ENCODE data around the gene C19orf67.
"Not testable (repeated sequence)": the region's sequence is repeated elsewhere in the genome, so short reads cannot be mapped to it uniquely, and the experiment has no call there.

Gene C19orf67

DNA sequence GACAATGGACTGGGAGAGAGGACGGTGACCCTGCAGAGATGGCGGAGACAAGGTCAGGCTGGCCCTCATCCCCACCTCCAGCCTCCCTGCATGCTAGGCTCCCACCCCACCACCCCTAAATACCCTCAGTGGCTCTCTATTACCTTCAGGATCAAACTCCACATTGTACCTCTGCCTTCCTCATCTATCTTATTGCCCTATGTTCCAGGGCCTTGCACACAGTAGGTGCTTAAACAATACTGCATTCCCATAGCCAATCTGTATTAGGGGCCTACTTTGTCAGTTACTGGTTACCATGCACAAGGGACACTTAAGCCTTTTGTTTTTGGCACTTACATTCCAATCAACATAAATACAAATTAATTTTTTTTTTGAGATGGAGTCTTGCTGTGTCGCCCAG, 30.2 kb downstream of the C19orf67 start:
- no peak for DNase-seq

DNA sequence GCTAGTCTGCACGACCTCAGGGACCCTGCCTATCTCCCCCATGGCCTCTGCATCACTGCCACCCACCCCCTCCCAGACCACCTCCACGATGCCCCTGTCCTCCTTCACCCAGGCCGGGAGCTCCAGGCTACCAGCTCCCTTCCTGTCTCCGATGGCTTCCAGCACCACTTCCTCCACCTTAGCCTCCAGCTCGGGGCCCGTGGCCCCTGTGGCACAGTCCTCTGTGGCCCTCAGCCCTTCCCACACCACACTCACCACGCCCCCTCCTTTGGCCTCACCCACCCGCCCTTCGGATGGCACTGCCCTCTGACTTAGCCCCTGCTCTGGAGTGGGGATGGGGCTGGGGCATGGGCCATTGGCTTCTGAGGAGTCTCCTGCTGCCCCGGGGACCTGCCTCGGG, 30.9 kb downstream of the C19orf67 start:
- no peak for DNase-seq

DNA sequence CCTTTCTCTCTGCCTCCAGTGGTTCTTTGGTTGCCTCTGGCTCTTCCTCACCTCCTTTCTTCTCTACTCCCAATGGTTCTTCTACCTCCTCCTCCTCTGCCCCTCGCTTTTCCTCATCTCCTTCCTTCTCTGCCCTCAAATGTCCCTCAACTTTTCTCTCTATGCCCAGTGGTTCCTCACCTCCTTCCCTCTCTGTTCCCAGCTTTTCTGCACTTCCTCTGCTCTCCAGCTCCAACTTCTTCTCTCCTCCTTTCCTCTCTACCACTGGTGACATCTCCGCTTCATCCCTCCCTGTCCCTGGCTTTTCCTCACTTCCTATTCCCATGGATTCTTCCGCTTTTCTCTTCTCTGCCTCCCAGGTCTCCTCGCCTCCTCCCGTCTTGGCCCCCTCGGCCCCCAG, 31.5 kb downstream of the C19orf67 start:
- DNase-seq = no peak

DNA sequence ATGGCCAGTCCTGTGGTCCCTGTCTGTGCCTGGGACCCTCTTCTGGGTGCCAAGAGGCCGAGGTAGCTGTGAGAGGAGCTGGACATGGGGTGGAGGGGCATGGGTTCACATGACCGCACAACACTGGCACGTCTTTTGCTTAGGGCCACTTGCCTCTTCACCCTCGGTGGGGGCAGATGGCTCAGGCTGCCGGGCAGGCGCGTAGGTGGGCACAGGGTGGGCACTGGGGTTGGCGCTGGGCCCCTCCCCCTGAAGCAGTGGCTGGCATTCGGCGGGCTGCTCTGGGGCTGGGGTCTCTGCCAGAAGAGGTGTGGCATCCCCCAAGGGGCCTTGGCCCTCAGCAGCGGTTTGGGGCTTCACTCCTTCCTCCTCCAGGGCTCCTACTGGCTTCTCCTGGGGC, 32.1 kb downstream of the C19orf67 start:
- DNase-seq = no peak

DNA sequence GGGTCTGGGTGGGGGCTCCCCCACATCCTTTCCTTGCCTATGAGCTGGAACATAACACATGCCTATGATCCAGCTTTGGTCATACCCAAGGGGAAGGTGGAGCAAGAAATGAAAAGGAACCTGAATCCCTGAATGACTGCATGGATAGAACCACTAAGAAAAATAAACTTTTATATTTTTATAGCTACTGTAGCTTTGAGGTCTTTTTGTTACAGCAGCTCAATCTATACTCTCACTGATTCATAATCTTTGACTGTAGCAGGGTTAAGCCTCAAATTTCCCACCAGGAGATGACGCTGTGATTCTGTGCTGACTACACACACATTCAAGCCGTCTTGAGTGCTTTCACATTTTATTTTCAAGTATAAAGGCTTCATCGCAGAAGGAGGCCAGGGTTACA, 32.6 kb downstream of the C19orf67 start:
- no peak for DNase-seq

DNA sequence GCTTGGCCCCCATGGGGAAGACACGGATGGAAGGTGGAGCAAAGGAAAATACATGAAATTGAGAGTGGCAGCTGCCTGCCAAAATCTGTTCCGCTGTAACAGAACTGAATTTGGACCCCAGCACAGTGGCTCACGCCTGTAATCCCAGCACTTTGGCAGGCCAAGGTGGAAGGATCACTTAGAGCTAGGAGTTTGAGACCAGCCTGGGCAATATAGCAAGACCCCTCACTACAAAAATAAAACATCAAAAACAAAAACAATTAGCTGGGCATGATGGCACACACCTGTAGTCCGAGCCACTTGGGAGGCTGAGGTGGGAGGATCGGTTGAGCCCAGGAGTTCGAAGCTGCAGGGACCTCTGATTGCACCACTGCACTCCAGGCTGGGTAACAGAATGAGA, 33.1 kb downstream of the C19orf67 start:
- no peak for DNase-seq

DNA sequence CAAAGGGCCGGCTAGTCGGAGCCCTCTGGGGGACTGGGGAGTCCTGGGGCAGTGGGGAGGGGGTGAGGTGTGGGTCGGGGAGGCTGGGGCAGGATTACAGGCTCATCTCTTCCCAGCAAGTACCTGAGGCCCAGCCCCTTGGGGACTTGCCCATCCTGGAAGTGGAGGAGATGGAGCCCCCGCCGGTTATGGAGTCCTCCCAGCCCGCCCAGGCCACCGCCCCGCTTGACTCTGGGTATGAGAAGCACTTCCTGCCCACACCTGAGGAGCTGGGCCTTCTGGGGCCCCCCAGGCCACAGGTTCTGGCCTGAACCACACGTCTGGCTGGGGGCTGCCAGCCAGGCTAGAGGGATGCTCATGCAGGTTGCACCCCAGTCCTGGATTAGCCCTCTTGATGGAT, 33.6 kb downstream of the C19orf67 start:
- no peak for DNase-seq

DNA sequence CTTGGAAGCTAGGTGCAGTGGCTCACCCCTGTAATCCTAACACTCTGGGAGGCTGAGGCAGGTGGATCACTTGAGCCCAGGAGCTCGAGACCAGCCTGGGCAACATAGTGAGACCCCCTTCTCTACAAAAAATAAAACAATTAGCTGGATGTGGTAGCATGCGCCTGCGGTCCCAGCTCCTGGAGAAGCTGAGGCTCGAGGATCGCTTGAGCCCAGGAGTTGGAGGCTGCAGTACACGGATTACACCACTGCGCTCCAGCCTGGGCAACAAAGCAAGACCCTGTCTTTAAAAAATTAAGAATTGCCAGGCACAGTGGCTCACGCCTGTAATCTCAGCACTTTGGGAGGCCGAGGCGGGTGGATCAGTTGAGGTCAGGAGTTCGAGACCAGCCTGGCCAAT, 34.6 kb downstream of the C19orf67 start:
- DNase-seq = not testable (repeated sequence)

DNA sequence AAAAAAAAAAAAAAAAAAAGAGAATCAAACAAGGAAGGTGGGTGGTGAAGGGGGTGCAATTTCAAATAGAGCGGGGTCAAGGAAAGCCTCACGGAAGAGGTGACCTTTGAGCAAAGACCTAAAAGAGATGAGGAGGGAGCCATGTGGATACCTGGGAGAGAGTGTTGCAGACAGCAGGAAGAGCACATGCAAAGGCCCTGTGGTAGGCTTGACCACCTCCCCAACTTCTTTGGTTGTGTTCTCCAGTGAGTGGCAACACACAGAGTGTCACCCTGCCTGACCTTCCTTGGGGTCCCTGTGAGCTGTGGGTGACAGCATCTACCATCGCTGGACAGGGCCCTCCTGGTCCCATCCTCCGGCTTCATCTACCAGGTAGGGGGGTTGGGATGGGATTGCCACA, 35.1 kb downstream of the C19orf67 start:
- DNase-seq = no peak

DNA sequence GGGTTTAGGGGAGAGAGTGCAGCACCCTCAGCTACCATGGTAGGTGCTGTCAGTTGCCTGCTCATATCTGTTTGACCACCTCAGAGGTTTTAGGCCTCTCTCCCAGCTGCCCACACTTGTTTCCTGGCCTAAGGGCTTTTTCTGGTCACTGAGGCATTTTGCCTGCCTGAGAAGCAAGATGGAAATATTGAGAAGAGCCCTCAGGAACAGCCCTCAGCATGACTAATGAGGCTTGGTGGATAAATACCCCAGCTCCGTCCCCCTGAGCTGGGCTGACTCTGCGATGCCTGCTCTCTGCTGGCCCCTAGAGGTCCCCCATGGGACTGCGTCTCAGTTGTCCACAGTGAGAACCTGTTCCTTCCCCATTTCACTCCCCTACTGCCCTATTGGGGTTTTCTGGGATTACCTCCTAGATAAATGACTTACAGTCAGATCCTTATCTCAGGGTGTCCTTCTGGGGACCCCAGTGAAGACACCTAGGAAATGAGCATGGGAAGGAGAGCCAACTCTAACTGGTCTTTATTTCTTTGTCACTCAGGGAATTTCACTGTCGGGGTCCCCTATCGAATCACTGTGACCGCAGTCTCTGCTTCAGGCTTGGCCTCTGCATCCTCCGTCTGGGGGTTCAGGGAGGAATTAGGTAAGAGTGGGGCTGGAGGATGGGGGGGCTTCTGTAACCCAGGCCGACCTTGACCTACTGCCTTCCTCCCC, 37.0 kb downstream of the C19orf67 start:
- peak; percentile 62 for DNase-seq

DNA sequence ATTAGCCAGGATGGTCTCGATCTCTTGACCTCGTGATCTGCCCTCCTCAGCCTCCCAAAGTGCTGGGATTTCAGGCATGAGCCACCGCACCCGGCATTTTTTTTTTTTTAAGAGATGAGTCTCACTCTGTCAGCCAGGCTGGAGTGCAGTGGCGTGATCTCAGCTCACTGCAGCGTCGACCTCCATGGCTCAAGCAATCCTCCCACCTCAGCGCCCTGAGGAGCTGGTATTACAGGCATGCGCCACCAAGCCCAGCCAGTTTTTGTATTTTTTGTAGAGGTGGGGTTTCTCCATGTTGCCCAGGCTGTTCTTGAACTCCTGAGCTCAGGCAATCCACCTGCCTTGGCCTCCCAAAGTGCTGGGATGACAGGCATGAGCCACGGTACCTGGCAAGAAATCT, 37.7 kb downstream of the C19orf67 start:
- not testable (repeated sequence) for DNase-seq

DNA sequence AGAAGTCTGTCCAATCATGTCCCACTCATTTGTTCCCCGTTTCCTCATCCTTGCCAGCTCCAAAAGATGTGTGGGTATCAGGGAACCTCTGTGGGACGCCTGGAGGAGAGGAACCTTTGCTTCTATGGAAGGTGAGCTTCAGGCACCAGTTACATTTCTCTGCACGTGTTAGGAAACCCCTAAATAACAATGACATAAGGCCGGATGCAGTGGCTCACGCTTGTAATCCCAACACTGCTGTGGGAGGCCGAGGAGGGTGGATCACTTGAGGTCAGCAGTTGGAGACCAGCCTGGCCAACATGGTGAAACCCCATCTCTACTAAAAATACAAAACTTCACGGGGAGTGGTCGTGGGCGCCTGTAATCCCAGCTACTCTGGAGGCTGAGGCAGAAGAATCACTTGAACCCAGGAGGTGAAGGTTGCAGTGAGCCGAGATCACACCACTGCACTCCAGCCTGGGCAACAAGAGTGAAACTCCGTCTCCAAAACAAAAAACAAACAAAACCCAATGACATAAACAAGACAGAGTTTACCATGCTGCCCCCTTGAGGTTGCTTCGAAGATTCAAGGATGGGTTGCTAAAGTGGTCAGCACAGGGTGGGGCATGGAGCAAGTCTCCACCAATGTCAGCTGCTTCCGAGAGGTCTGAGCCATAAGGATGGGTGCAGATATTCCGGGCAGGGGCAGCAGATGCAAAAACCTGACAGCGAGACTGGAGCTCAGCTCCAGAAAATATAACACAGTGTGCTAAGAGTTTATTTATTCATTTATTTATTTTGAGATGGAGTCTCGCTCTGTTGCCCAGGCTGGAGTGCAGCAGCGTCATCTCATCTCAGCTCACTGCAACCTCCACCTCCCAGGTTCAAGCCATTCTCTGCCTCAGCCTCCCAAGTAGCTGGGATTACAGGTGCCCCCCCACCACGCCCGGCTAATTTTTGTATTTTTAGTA, 42.6 kb downstream of the C19orf67 start:
- DNase-seq = peak; percentile 63

DNA sequence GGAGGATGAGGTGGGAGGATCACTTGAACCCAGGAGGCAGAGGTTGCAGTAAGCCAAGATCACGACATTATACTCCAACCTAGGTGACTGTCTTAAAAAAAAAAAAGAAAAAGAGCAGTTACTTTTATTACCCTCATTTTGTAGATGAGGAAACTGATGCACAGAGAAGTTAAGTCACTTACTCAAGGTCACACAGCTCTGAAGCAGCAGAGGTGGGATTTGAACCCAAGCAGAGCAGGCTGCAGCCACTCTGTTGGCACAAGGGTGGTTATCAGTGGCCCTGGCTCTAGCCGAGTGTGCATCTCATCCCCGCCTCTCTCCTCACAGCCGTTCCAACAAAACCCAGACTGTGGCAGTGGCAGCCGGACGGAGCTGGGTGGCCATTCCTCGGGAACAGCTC, 46.4 kb downstream of the C19orf67 start:
- no peak for DNase-seq

DNA sequence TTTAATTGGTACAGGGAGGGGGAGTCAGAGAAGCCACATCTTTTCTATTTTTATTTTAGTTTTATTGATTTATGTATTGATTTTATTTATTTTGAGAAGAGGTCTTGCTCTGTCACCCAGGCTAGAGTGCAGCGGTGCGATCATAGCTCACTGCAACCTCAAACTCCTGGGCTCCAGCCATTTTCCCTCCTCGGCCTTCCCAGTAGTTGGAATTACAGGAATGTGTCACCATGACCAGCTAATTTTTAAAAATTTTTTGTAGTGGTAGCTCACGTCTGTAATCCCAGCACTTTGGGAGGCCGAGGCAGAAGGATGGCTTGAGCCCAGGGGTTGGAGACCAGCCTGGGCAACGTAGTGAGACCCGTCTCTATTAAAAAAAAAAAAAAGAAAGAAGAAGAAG, 49.9 kb downstream of the C19orf67 start:
- no peak for DNase-seq

DNA sequence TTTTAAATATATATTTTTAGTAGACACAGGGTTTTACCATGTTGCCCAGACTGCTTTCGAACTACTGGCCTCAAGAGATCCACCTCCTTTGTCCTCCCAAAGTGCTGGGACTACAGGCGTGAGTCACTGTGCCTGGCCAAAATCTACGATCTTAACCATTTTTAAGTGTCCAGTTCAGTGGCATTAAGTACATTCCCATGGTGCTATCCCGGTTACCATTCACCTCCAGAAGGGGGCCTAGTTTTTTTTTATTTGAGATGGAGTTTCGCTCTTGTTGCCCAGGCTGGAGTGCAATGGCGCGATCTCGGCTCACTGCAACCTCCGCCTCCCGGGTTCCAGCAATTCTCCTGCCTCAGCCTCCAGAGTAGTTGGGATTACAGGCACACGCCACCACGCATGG, 50.4 kb downstream of the C19orf67 start:
- DNase-seq = peak; percentile 18

DNA sequence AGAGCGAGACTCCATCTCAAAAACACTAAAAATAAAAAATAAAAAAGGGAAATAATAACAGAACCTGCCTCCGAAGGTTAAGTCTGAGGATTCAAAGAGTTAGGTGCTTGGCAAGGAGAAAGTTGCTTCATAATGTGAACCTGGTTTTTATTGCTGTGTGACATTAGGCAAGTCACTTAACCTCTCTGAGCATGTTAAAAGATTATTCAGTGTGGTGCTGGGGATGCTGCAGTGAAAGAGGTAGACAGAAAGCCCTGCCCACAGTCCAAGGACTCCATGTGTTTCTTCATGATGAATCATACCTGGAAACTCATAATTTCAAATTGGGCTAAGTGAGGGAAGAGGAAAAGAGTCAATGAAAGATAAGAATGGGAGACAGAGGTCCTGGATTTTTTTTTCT, 51.6 kb downstream of the C19orf67 start:
- no peak for DNase-seq

DNA sequence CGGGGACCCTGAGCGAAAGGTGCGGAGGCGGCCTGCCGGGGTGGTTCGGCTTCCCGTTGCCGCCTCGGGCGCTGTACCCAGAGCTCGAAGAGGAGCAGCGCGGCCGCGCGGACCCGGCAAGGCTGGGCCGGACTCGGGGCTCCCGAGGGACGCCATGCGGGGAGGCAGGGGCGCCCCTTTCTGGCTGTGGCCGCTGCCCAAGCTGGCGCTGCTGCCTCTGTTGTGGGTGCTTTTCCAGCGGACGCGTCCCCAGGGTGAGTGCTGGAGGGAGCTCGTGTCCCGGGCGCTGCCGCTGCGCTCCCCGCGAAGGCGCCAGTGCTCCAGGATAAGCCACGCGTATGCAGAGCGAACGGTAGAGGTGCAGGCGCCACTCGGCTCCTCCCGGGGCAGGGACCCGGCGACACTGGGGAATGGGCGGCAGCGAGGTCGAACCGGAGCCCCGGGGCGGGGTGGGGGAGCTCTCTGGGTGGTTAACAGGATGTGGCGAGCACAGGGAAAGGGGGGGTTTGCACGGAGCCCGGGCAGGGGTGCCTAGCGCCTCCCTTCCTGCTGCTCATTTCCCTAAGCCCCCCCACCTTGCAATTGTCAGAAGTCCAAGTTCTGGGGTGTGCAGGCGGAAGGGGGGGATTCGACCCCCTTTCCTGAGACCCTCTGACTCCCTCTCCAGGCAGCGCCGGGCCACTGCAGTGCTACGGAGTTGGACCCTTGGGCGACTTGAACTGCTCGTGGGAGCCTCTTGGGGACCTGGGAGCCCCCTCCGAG, 53.7 kb downstream of the C19orf67 start, which contains the start of gene IL27RA:
Gene IL27RA, plus strand, starts transcription at position 44 of the 762 bp plus-strand sequence. Its CDS starts 111 bp downstream, at position 155.
- DNase-seq = peak; percentile 83

Data from NCI-H69 (cell line).